Heart left ventricle (tissue), 16 donors: ENCODE data around the gene FCRLA. TPM values are rescaled to one million over a fixed set of nuclear protein-coding genes. Genes with fewer than 3 reads are reported as not detected.
A peak's percentile ranks its signal among the peaks of the same experiment; 100 is the strongest.

ENCODE experiments used
- ATAC-seq, 4 donors: fragments of 200-7000 bp; cut with Tn5 transposase; one replicate each; pipeline ENCODE4 v1.9.1; 2020 to 2022; ENCODE audit warnings: moderate library complexity in 4 of 4, mild to moderate bottlenecking in 3 of 4, moderate number of reproducible peaks in 1 of 4
- DNase-seq, 5 donors: peaks; one replicate each; pipeline ENCODE4 v3.0.0-alpha.2; 2020
- H3K27ac ChIP-seq, 12 donors: fragments of 200-600 bp; sonication (generic) in 4 of 12; one replicate each; pipeline versions ENCODE4 v1.5.0 to v1.8.0; 2016 to 2022; ENCODE audit warnings: mild to moderate bottlenecking in 2 of 12
- H3K27me3 ChIP-seq, 9 donors: fragments of 200-600 bp; sonication (generic) in 2 of 9; one replicate each; pipeline versions ENCODE4 v1.5.1 to v1.8.0; 2016 to 2022; ENCODE audit warnings: mild to moderate bottlenecking in 3 of 9
- H3K36me3 ChIP-seq, 9 donors: fragments of 200-600 bp; sonication (generic) in 2 of 9; one replicate each; pipeline versions ENCODE4 v1.5.0 to v1.8.0; 2018 to 2022; ENCODE audit warnings: mild to moderate bottlenecking in 2 of 9
- H3K4me1 ChIP-seq, 12 donors: fragments of 200-600 bp; sonication (generic) in 4 of 12; one replicate each; pipeline versions ENCODE4 v1.5.0 to v1.8.0; 2016 to 2022; ENCODE audit warnings: mild to moderate bottlenecking in 3 of 12
- H3K4me3 ChIP-seq, 12 donors: fragments of 200-600 bp; sonication (generic) in 4 of 12; one replicate each; pipeline versions ENCODE4 v1.5.0 to v1.8.0; 2017 to 2022; ENCODE audit warnings: mild to moderate bottlenecking in 9 of 12, moderate library complexity in 4 of 12
- H3K9me3 ChIP-seq, 12 donors: fragments of 200-600 bp; sonication (generic) in 4 of 12; one replicate each; pipeline versions ENCODE4 v1.5.0 to v1.8.0; 2016 to 2022; ENCODE audit warnings: mild to moderate bottlenecking in 1 of 12
- POLR2A ChIP-seq, 2 donors: fragments of 450-650 bp; IDR thresholded peaks; one replicate each; pipeline ENCODE4 v1.6.1; 2017; ENCODE audit warnings: antibody characterized with exemption in 2 of 2, mild to moderate bottlenecking in 2 of 2, moderate library complexity in 2 of 2
- WGBS, 4 donors: extraction: QIAGEN DNeasy Blood & Tissue Kit in 2 of 4; methylation state at CpG; one replicate each; pipeline versions ENCODE4 v1.1.5 to v1.1.7; 2013 to 2018; 5-methylcytosine and 5-hydroxymethylcytosine counted together
- intact Hi-C, 10 donors: fragments of 100-400 bp; cut with DNase I; formaldehyde crosslinking; loops; one replicate each; pipeline versions ENCODE4 v1.11.1 to v1.14.2; 2022
- polyA plus RNA-seq, 2 donors: library from polyadenylated mRNA; stranded (reverse); fragments of 200-250 nt; gene quantifications; one replicate each; pipeline ENCODE4 v1.2.3, GENCODE V29; 2013
- total RNA-seq, 9 donors: library from RNA; depleted of rRNA in 2 of 9; stranded (reverse); fragments of >200 nt in 2 of 9; fragmentation: NEBNext Ultra II Directional in 3 of 9; extraction: Animal tissue kit (Norgen Biotek cat#: 25700) in 3 of 9; gene quantifications; one replicate each; pipeline versions ENCODE4 v1.1.0 to v1.2.4, GENCODE V29; 2016 to 2023
- TF ChIP-seq, protein P1 (sequence below), 12 donors: fragments of 200-600 bp; sonication (generic) in 4 of 12; IDR thresholded peaks; one replicate each; pipeline versions ENCODE4 v1.5.0 to v1.8.0; 2018 to 2022; ENCODE audit warnings: antibody characterized with exemption in 12 of 12, mild to moderate bottlenecking in 5 of 12
- donor health status: ischemic (EF 13 %, LVEDD 7.1; RV severe dilation, severe dysfunction).
- donor health status: healthy with polysubstance abuse.
- donor health status: DM: no; HTN: yes; CAD: no.
- donor health status: DM: no; HTN: no; CAD: no.
- donor health status: ischemic (EF 25% LVEDD 6.9; RV normal size, moderate dysfunction).
- donor health status: ischemic (EF 25% LVEDD 5.7; RV mildly dilated, moderate dysfunction).
- donor health status: healthy.
- donor health status: DM: yes; HTN: yes; CAD: no.
- donor health status: ischemic (EF 35%, LVEDD 5.7; RV mildly dilated, moderate dysfunction).
- donor health status: nonischemic (EF 11% LVEDD 7.7; RV severe dilation, severe dysfunction).
- donor health status: DM: yes; HTN: yes; CAD: no.
- donor health status: PGD.
- donor health status: ischemic (EF 29% LVEDD 5.4; RV normal size, mild dysfunction).
- donor health status: nonischemic (EF 23%, LVEDD 6.1; RV moderate dilation, normal function).

The FCRLA gene
- total and polyA plus RNA-seq, 11 donors, result 0.11 to 1.0 (median 0.23) TPM; not detected in 6

DNA sequence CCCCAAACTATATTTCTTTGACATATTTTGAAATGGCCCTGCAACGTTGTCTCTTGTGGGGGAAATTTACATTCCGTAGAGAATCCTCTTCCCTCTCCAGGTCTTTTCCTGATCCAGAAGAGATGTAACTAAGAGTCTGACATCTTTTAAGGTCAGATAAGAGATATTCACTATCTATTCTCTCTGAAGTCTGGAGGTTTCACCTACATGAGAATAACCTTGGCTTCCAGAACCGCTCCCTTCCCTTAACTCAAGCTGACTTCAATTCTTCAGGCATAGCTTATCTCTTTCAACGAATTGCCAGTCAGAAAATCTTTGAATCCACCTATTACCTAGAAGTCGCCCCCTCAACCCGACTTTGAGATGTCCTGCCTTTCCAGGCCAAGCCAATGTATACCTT, 24.2 kb downstream of the FCRLA start:
- ATAC-seq, result no peak
- Histone ChIP-seq H3K27me3 (peaks cover 0 to 6% (median 0%) of the 10 kb centered on the region in 9 donors), H3K4me1 (peaks cover 0 to 43% (median 2%) of the 10 kb centered on the region in 12 donors), H3K36me3 (no peaks in the 10 kb centered on the region), H3K9me3 (no peaks in the 10 kb centered on the region), H3K4me3 (no peak overlapping the region), H3K27ac (no peak overlapping the region)
- no peak for TF ChIP-seq POLR2A (IDR thresholded peaks at IDR 0.05)
- TF ChIP-seq, protein P1, sequence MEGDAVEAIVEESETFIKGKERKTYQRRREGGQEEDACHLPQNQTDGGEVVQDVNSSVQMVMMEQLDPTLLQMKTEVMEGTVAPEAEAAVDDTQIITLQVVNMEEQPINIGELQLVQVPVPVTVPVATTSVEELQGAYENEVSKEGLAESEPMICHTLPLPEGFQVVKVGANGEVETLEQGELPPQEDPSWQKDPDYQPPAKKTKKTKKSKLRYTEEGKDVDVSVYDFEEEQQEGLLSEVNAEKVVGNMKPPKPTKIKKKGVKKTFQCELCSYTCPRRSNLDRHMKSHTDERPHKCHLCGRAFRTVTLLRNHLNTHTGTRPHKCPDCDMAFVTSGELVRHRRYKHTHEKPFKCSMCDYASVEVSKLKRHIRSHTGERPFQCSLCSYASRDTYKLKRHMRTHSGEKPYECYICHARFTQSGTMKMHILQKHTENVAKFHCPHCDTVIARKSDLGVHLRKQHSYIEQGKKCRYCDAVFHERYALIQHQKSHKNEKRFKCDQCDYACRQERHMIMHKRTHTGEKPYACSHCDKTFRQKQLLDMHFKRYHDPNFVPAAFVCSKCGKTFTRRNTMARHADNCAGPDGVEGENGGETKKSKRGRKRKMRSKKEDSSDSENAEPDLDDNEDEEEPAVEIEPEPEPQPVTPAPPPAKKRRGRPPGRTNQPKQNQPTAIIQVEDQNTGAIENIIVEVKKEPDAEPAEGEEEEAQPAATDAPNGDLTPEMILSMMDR (IDR thresholded peaks at IDR 0.05), result no peak
- no peak for DNase-seq
- intact Hi-C loops, result loop anchor here in 3 of 10 donors (5.0 to 10.0 kb wide), 2 partner anchors 49 to 246 kb away; no protein-coding TSS in a partner anchor
- 72 to 79% (median 78%) methylated on average over 6 of the region's 6 CpGs for WGBS, 4 donors

DNA sequence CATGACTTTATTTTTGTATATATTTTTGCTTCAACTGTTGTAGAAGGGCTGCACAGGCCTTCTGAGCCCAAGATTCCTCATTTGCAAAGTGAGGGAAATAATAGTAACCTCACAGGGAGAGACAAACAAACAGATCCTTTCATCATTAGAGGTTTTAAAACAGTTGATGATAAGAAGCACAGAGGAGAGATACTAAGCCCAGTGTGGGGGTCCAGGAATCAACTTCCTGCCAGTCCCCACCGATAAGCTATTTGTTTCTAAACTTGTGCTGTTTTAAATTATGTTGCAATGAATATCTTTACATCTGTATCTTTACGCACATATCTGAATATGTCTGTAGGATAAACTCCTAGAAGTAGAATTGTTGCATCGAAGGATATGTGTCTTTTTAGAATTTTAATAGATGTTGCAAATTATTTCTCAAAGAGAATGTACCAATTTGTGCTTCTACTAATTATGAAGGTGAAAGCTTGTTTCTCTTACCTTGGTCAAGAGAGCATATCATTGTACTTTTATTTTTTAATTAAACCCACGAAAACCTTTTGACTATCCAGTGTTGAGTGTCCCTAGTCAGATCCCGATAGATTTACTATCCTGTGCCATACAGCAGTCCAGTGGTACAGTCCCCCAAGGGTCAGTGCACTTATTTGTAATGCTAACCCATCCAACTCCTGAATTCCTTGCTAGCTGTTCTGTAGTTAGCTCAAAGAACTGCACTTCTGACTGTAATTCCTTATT, 25.1 kb downstream of the FCRLA start:
- no peak for DNase-seq
- H3K36me3 ChIP-seq, result no peaks in the 10 kb centered on the region
- WGBS, 4 donors, result 70 to 81% (median 76%) methylated on average over 5 of the region's 5 CpGs
- ATAC-seq, result no peak
- no peak for TF ChIP-seq POLR2A (IDR thresholded peaks at IDR 0.05)
- TF ChIP-seq, protein P1 (IDR thresholded peaks at IDR 0.05), result no peak
- H3K4me1 ChIP-seq, result peaks cover 0 to 40% (median 1%) of the 10 kb centered on the region in 12 donors
- peaks cover 0 to 6% (median 0%) of the 10 kb centered on the region in 9 donors for H3K27me3 ChIP-seq
- no peaks in the 10 kb centered on the region for H3K9me3 ChIP-seq
- intact Hi-C loops, result loop anchor here in 3 of 10 donors (5.0 to 10.0 kb wide), 2 partner anchors 50 to 247 kb away; no protein-coding TSS in a partner anchor
- no peak overlapping the region for H3K27ac ChIP-seq
- no peak overlapping the region for H3K4me3 ChIP-seq

DNA sequence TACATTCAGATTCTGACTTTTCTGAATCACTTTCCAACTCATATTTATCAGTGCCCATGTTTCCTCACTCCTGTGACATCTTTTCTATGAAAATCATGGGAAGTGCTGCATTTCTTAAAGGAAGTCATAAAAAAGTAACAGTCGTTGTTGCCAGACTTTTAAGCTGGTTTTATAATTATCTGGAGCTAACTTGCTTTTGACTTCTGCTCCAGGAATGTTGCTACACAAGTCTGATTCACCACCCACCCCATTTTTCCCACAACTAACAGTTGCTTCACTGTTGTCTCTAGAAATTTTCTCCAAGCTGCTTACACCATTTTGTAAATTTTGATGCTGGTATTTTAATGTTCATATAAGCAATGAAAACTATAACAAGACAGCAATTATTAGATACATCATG, 26.5 kb downstream of the FCRLA start:
- intact Hi-C loops, result loop anchor here in 3 of 10 donors (5.0 to 10.0 kb wide), 2 partner anchors 51 to 249 kb away; no protein-coding TSS in a partner anchor
- peaks cover 0 to 39% (median 0%) of the 10 kb centered on the region in 12 donors for H3K4me1 ChIP-seq
- ATAC-seq (peak in 2 of 4 donors; percentile 32 to 34), DNase-seq (no peak)
- H3K27ac ChIP-seq, result peak overlapping the region in 6 of 12 donors; percentile 9 to 39 (median 21)
- no peaks in the 10 kb centered on the region for H3K9me3 ChIP-seq
- 17 to 31% (median 25%) methylated on average over 1 of the region's 1 CpG for WGBS, 4 donors
- TF ChIP-seq, protein P1 (IDR thresholded peaks at IDR 0.05), result no peak
- TF ChIP-seq POLR2A (IDR thresholded peaks at IDR 0.05), result no peak
- H3K27me3 ChIP-seq, result peaks cover 0 to 9% (median 0%) of the 10 kb centered on the region in 9 donors
- H3K36me3 ChIP-seq, result no peaks in the 10 kb centered on the region
- no peak overlapping the region for H3K4me3 ChIP-seq

DNA sequence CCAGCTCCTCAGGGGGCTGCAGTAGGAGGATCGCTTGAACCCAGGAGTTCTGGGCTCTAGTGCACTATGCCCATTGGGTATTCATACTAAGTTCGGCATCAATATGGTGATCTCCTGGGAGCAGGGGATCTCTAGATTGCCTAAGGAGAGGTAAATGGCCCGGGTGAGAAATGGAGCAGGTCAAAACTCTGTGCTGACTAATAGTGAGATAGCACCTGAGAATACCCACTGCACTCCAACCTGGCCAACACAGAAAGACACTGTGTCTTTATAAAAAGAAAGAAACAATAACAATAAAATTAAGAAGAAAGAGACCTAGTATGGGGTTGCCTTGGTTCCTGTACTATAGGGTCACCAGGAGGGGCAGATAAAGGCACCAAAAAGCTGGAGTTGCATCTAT, 28.8 kb downstream of the FCRLA start:
- H3K4me3 ChIP-seq, result no peak overlapping the region
- DNase-seq (no peak), ATAC-seq (no peak)
- intact Hi-C loops, result loop anchor here in 4 of 10 donors (5.0 to 10.0 kb wide), 2 partner anchors 89 to 251 kb away; no protein-coding TSS in a partner anchor
- TF ChIP-seq, protein P1 (IDR thresholded peaks at IDR 0.05), result no peak
- TF ChIP-seq POLR2A (IDR thresholded peaks at IDR 0.05), result no peak
- H3K27me3 ChIP-seq, result peaks cover 0 to 11% (median 0%) of the 10 kb centered on the region in 9 donors
- no peaks in the 10 kb centered on the region for H3K36me3 ChIP-seq
- peaks cover 0 to 45% (median 0%) of the 10 kb centered on the region in 12 donors for H3K4me1 ChIP-seq
- H3K27ac ChIP-seq, result peak overlapping the region in 1 of 12 donors; percentile 15
- 85 to 92% (median 89%) methylated on average over 3 of the region's 3 CpGs for WGBS, 4 donors
- no peaks in the 10 kb centered on the region for H3K9me3 ChIP-seq
